ENCODE data around the gene GIGYF2. TPM values are rescaled to one million over a fixed set of nuclear protein-coding genes. Genes with fewer than 3 reads are reported as not detected.
"Not testable (repeated sequence)": the region's sequence is repeated elsewhere in the genome, so short reads cannot be mapped to it uniquely, and the experiment has no call there.

The GIGYF2 gene
- total RNA-seq, 1 donor from 2014 or later: 63.4 TPM

DNA sequence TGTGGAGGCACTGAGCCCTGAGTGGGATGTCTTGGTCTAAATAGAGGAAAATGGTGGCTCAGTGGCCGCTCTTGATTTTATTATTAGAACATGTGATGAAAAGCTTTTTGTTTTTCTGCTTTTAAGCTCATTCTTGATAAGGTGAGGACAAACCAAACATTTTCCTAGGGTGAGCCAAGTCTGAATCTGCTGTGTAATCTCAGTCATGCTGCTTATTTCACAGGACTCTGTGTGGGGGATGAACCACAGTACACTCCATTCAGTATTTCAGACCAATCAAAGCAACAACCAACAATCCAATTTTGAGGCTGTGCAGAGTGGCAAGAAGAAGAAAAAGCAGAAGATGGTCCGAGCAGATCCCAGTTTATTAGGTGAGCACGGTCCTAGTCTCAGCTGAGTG is 152.9 kb downstream of the GIGYF2 start:
- no peak for DNase-seq (ENCODE audit: extremely low spot score, unreplicated experiment)
- TF ChIP-seq, protein P1, sequence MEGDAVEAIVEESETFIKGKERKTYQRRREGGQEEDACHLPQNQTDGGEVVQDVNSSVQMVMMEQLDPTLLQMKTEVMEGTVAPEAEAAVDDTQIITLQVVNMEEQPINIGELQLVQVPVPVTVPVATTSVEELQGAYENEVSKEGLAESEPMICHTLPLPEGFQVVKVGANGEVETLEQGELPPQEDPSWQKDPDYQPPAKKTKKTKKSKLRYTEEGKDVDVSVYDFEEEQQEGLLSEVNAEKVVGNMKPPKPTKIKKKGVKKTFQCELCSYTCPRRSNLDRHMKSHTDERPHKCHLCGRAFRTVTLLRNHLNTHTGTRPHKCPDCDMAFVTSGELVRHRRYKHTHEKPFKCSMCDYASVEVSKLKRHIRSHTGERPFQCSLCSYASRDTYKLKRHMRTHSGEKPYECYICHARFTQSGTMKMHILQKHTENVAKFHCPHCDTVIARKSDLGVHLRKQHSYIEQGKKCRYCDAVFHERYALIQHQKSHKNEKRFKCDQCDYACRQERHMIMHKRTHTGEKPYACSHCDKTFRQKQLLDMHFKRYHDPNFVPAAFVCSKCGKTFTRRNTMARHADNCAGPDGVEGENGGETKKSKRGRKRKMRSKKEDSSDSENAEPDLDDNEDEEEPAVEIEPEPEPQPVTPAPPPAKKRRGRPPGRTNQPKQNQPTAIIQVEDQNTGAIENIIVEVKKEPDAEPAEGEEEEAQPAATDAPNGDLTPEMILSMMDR (IDR thresholded peaks at IDR 0.05): no peak
- no peak overlapping the region for H3K27ac Mint-ChIP-seq (ENCODE audit: unreplicated experiment)
- no peak overlapping the region for H3K4me3 Mint-ChIP-seq (ENCODE audit: unreplicated experiment)
- H3K9me3 Mint-ChIP-seq (ENCODE audit: unreplicated experiment): no peaks in the 10 kb centered on the region
- peaks cover 16% of the 10 kb centered on the region for H3K4me1 Mint-ChIP-seq (ENCODE audit: unreplicated experiment)
- peaks cover 43% of the 10 kb centered on the region for H3K36me3 Mint-ChIP-seq (ENCODE audit: unreplicated experiment)
- no peaks in the 10 kb centered on the region for H3K27me3 Mint-ChIP-seq (ENCODE audit: unreplicated experiment)

DNA sequence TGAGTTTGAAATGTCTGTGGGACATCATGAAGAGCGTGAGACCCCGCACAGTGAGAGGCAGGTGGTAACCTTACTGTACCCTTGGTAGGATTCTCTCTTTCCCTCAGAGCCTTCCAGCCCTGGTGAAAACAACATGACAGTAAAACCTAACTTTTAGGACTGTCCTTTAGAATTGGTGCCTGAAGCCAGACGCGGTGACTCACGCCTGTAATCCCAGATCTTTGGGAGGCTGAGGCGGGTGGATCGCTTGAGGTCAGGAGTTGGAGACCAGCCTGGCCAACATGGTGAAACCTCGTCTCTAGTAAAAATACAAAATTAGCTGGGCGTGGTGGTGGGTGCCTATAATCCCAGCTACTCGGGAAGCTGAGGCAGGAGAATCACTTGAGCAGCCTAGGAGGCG is 154.9 kb downstream of the GIGYF2 start:
- H3K36me3 Mint-ChIP-seq (ENCODE audit: unreplicated experiment): peaks cover 47% of the 10 kb centered on the region
- not testable (repeated sequence) for H3K27me3 Mint-ChIP-seq (ENCODE audit: unreplicated experiment); H3K4me3 Mint-ChIP-seq (ENCODE audit: unreplicated experiment); DNase-seq (ENCODE audit: extremely low spot score, unreplicated experiment); H3K27ac Mint-ChIP-seq (ENCODE audit: unreplicated experiment); H3K9me3 Mint-ChIP-seq (ENCODE audit: unreplicated experiment)
- peaks cover 27% of the 10 kb centered on the region for H3K4me1 Mint-ChIP-seq (ENCODE audit: unreplicated experiment)

DNA sequence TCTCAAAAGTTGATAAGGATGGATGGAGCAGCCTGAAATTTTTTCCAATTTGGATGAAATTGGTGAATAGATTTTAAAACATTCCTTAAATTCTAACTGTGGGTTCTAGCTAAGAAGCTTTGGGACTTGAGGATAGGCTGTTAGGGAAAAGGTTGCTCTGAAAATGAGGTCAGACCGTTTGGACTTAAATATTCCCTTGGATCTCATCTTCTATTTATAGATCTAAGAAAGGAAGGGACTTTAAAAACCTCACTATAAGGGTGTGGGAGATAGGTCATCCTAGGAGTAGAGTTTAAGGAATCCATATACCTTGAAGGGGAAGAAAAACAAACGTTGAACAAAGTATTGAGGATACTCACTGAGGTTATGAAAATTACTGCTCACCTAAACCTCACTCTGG is 155.5 kb downstream of the GIGYF2 start:
- DNase-seq (ENCODE audit: extremely low spot score, unreplicated experiment): no peak
- TF ChIP-seq, protein P1 (IDR thresholded peaks at IDR 0.05): no peak
- no peak overlapping the region for H3K27ac Mint-ChIP-seq (ENCODE audit: unreplicated experiment)
- peaks cover 27% of the 10 kb centered on the region for H3K4me1 Mint-ChIP-seq (ENCODE audit: unreplicated experiment)
- H3K36me3 Mint-ChIP-seq (ENCODE audit: unreplicated experiment): peaks cover 50% of the 10 kb centered on the region
- no peaks in the 10 kb centered on the region for H3K9me3 Mint-ChIP-seq (ENCODE audit: unreplicated experiment)
- H3K27me3 Mint-ChIP-seq (ENCODE audit: unreplicated experiment): no peaks in the 10 kb centered on the region
- H3K4me3 Mint-ChIP-seq (ENCODE audit: unreplicated experiment): no peak overlapping the region

DNA sequence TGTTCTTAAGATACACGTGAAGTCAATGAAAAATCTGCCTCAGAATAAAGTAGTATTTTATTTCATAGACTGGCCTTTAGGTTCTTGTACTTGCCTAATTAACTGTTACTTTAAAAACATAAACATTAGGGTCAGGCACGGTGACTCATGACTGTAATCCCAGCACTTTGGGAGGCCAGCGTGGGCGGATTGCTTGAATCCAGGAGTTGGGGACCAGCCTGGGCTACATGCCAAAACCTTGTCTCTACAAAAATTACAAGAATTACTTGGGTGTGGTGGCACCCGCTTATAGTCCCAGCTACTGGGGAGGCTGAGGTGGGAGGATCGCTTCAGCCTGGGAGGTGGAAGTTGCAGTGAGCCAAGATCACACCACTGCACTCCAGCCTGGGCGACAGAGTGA is 157.0 kb downstream of the GIGYF2 start:
- Mint-ChIP-seq H3K9me3 (ENCODE audit: unreplicated experiment) (no peaks in the 10 kb centered on the region), H3K4me1 (ENCODE audit: unreplicated experiment) (peaks cover 27% of the 10 kb centered on the region)

DNA sequence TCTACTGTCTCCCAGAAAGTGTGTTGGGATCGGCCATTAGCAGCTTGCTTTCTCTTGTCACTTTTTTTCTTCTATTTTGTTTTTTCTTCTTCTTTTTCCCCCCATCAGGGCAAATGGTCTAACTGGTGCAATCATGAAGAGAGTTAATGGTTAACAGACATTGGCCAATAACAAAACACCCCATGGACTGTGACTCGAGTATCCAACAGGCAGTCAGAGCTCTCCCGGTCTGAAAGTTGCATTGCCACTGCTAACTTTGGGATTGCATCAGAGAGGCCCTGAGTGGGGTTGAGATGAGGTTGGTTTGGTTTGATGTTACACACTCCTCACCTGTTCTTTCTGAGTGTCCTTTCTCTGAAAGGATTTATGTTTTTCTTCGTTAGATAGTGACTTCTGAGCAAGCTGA is 160.0 kb downstream of the GIGYF2 start:
- peaks cover 46% of the 10 kb centered on the region for H3K36me3 Mint-ChIP-seq (ENCODE audit: unreplicated experiment)
- peak overlapping the region; percentile 57 for H3K27ac Mint-ChIP-seq (ENCODE audit: unreplicated experiment)
- H3K4me1 Mint-ChIP-seq (ENCODE audit: unreplicated experiment): peaks cover 27% of the 10 kb centered on the region
- DNase-seq (ENCODE audit: extremely low spot score, unreplicated experiment): no peak
- H3K9me3 Mint-ChIP-seq (ENCODE audit: unreplicated experiment): no peaks in the 10 kb centered on the region
- TF ChIP-seq, protein P1 (IDR thresholded peaks at IDR 0.05): no peak
- no peaks in the 10 kb centered on the region for H3K27me3 Mint-ChIP-seq (ENCODE audit: unreplicated experiment)
- H3K4me3 Mint-ChIP-seq (ENCODE audit: unreplicated experiment): no peak overlapping the region

More for the DNA sequence above, 157.0 kb downstream of the GIGYF2 start:
- peaks cover 51% of the 10 kb centered on the region for H3K36me3 Mint-ChIP-seq (ENCODE audit: unreplicated experiment)
- H3K4me3 Mint-ChIP-seq (ENCODE audit: unreplicated experiment): no peak overlapping the region
- H3K27me3 Mint-ChIP-seq (ENCODE audit: unreplicated experiment): no peaks in the 10 kb centered on the region
- H3K27ac Mint-ChIP-seq (ENCODE audit: unreplicated experiment): peak overlapping the region; percentile 65
- no peak for DNase-seq (ENCODE audit: extremely low spot score, unreplicated experiment)
- TF ChIP-seq, protein P1 (IDR thresholded peaks at IDR 0.05): no peak

DNA sequence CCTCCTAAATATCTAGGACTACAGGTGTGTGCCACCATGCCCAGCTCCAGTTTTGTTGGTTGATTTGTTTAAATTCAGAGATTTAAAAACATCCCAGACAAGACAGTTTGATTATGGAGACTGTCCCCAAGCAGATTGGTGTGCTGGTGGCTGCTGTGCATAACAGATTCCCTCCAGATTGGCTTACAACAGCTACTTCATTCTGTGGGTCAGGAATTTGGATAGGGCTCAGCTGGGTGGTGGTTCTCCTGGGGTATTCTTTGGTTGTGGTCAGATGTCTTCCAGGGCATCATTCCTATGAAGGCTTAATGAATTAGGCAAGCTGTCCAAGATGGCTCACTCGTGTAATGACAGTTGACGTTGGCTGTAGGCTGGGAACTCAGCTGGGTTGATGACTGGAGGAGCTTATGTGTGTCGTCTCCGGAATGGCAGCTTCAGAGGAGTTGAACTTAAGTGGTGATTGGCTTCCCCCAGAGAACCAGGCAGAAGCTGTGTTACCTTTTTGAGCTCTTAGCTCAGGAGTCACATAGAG is 162.3 kb downstream of the GIGYF2 start:
- no peaks in the 10 kb centered on the region for H3K27me3 Mint-ChIP-seq (ENCODE audit: unreplicated experiment)
- H3K4me3 Mint-ChIP-seq (ENCODE audit: unreplicated experiment): no peak overlapping the region
- TF ChIP-seq, protein P1 (IDR thresholded peaks at IDR 0.05): no peak
- DNase-seq (ENCODE audit: extremely low spot score, unreplicated experiment): no peak
- no peaks in the 10 kb centered on the region for H3K9me3 Mint-ChIP-seq (ENCODE audit: unreplicated experiment)
- H3K4me1 Mint-ChIP-seq (ENCODE audit: unreplicated experiment): peaks cover 17% of the 10 kb centered on the region
- peaks cover 46% of the 10 kb centered on the region for H3K36me3 Mint-ChIP-seq (ENCODE audit: unreplicated experiment)
- no peak overlapping the region for H3K27ac Mint-ChIP-seq (ENCODE audit: unreplicated experiment)
